ENCODE data around the gene SHISA9. TPM values are rescaled to one million over a fixed set of nuclear protein-coding genes. Genes with fewer than 3 reads are reported as not detected.

SHISA9 gene
- polyA plus RNA-seq, 3 donors = 0.01 TPM; not detected in 2

DNA sequence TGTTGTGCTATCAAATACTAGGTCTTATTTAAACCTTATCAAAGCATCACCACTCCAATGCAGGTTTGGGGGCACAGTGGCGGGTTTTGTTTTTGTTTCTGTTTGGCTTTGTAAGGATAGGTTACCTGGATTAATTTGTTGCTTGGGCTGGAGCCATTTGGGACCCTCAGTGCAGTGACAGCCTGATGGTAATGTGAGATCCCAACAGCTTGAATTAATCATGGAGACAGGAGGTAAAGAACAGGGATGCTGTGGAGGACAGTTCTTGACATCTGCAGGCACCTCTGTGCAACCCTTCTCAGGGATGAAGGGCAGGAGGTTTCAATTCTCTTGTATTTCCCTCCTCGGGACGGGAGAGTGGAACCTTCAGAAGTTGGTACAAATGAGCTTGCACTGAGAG is 40.5 kb downstream of the SHISA9 start:
- H2AFZ ChIP-seq (ENCODE audit: insufficient read depth, low read depth, low read length, poor library complexity, severe bottlenecking) = no peak overlapping the region
- no peak overlapping the region for H3K27ac ChIP-seq (ENCODE audit: low read depth in 1 of 2, low read length in 2 of 2)
- DNase-seq = no peak
- H3K4me3 Mint-ChIP-seq = no peak overlapping the region
- no peaks in the 10 kb centered on the region for H3K36me3 Mint-ChIP-seq
- no peaks in the 10 kb centered on the region for H3K36me3 ChIP-seq (replicated peaks in 1 of 2; ENCODE audit: control insufficient read depth in 1 of 2, insufficient read depth in 2 of 2, low read length in 2 of 2)
- peaks cover 0 to 13% (median 9%) of the 10 kb centered on the region in 7 donors for H3K9me3 Mint-ChIP-seq
- no peaks in the 10 kb centered on the region for H4K20me1 ChIP-seq (ENCODE audit: insufficient read depth, low read length)
- no peaks in the 10 kb centered on the region for H3K4me1 Mint-ChIP-seq
- no peaks in the 10 kb centered on the region for H3K79me2 ChIP-seq (ENCODE audit: insufficient read depth, low read length)
- TF ChIP-seq, protein P1, sequence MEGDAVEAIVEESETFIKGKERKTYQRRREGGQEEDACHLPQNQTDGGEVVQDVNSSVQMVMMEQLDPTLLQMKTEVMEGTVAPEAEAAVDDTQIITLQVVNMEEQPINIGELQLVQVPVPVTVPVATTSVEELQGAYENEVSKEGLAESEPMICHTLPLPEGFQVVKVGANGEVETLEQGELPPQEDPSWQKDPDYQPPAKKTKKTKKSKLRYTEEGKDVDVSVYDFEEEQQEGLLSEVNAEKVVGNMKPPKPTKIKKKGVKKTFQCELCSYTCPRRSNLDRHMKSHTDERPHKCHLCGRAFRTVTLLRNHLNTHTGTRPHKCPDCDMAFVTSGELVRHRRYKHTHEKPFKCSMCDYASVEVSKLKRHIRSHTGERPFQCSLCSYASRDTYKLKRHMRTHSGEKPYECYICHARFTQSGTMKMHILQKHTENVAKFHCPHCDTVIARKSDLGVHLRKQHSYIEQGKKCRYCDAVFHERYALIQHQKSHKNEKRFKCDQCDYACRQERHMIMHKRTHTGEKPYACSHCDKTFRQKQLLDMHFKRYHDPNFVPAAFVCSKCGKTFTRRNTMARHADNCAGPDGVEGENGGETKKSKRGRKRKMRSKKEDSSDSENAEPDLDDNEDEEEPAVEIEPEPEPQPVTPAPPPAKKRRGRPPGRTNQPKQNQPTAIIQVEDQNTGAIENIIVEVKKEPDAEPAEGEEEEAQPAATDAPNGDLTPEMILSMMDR (IDR thresholded peaks at IDR 0.05) = no peak
- H3K27ac Mint-ChIP-seq = no peak overlapping the region
- no peak overlapping the region for H3K4me3 ChIP-seq (replicated peaks in 1 of 3; ENCODE audit: low read depth in 2 of 3, low read length in 3 of 3)
- WGBS (ENCODE audit: insufficient coverage) = 100% methylated on average over 2 of the region's 3 CpGs
- peaks cover 0 to 3% (median 2%) of the 10 kb centered on the region in 3 donors for H3K27me3 Mint-ChIP-seq (ENCODE audit: low read depth in 3 of 3)
- no peak overlapping the region for H3K9ac ChIP-seq (ENCODE audit: insufficient read depth, low read length, poor library complexity, severe bottlenecking)
- no peak overlapping the region for H3K4me2 ChIP-seq (replicated peaks; ENCODE audit: extremely low read depth, low read length, poor library complexity, severe bottlenecking)
- no peaks in the 10 kb centered on the region for H3K9me3 ChIP-seq (replicated peaks in 1 of 2; ENCODE audit: control insufficient read depth in 1 of 2, insufficient read depth in 1 of 2, low read length in 2 of 2)
- intact Hi-C loops (cut with micrococcal nuclease) = no loop called here
- no peaks in the 10 kb centered on the region for H3K4me1 ChIP-seq (ENCODE audit: control insufficient read depth in 1 of 2, insufficient read depth in 2 of 2, low read length in 2 of 2)
- no peaks in the 10 kb centered on the region for H3K27me3 ChIP-seq (ENCODE audit: control insufficient read depth in 2 of 2, insufficient read depth in 2 of 2, low read length in 2 of 2)

DNA sequence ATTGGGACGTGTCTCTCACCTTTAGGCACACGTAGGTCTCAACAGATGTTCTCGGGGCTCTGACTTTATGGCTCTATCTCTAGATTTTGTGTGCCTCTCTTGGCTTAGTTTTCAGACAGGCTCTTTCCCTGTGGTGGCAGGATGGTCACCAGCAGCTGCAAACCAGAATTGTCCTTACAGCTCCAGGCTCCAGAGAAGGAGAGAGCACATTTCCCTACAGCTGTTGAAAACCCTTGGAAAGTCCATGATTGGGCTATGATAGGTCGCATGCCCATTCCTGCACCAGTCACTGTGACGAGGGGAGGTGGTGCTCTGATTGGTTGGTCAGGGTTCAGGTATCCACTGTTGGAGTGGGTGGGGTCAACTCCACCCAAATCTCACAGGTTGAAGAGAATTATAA is 41.5 kb downstream of the SHISA9 start:
- no peak overlapping the region for H3K27ac ChIP-seq (ENCODE audit: low read depth in 1 of 2, low read length in 2 of 2)

More for the DNA sequence above, 41.5 kb downstream of the SHISA9 start:
- Histone ChIP-seq H4K20me1 (ENCODE audit: insufficient read depth, low read length) (no peaks in the 10 kb centered on the region), H3K36me3 (replicated peaks in 1 of 2; ENCODE audit: control insufficient read depth in 1 of 2, insufficient read depth in 2 of 2, low read length in 2 of 2) (no peaks in the 10 kb centered on the region), H3K4me3 (replicated peaks in 1 of 3; ENCODE audit: low read depth in 2 of 3, low read length in 3 of 3) (no peak overlapping the region), H3K9ac (ENCODE audit: insufficient read depth, low read length, poor library complexity, severe bottlenecking) (no peak overlapping the region), H3K4me2 (replicated peaks; ENCODE audit: extremely low read depth, low read length, poor library complexity, severe bottlenecking) (no peak overlapping the region), H3K4me1 (ENCODE audit: control insufficient read depth in 1 of 2, insufficient read depth in 2 of 2, low read length in 2 of 2) (no peaks in the 10 kb centered on the region), H3K27me3 (ENCODE audit: control insufficient read depth in 2 of 2, insufficient read depth in 2 of 2, low read length in 2 of 2) (no peaks in the 10 kb centered on the region), H2AFZ (ENCODE audit: insufficient read depth, low read depth, low read length, poor library complexity, severe bottlenecking) (no peak overlapping the region), H3K9me3 (replicated peaks in 1 of 2; ENCODE audit: control insufficient read depth in 1 of 2, insufficient read depth in 1 of 2, low read length in 2 of 2) (no peaks in the 10 kb centered on the region), H3K79me2 (ENCODE audit: insufficient read depth, low read length) (no peaks in the 10 kb centered on the region)
- Mint-ChIP-seq H3K36me3 (no peaks in the 10 kb centered on the region), H3K27me3 (ENCODE audit: low read depth in 3 of 3) (peaks cover 0 to 3% (median 2%) of the 10 kb centered on the region in 3 donors), H3K27ac (no peak overlapping the region), H3K9me3 (peaks cover 0 to 13% (median 9%) of the 10 kb centered on the region in 7 donors), H3K4me1 (no peaks in the 10 kb centered on the region), H3K4me3 (no peak overlapping the region)
- WGBS (ENCODE audit: insufficient coverage) = 76% methylated on average over 4 of the region's 5 CpGs
- intact Hi-C loops (cut with micrococcal nuclease) = no loop called here
- TF ChIP-seq, protein P1 (IDR thresholded peaks at IDR 0.05) = no peak
- no peak for DNase-seq

Measured in CD14-positive monocyte (primary cell).